DOHH2 (cell line): ENCODE measurements around the gene CIAO2B.

Experiments used
- EZH2phosphoT487 ChIP-seq: fragments of 200-600 bp; sonication (generic); IDR thresholded peaks from 2 replicates; pipeline ENCODE4 v1.6.1; 2017; ENCODE audit warnings: borderline replicate concordance, mild to moderate bottlenecking, antibody characterized with exemption, low read length, moderate library complexity, mixed read lengths
- TF ChIP-seq, protein P1 (sequence below): fragments of 200-600 bp; sonication (generic); IDR thresholded peaks from one replicate; pipeline ENCODE4 v1.5.1; 2014; ENCODE audit warnings: antibody characterized with exemption, mild to moderate bottlenecking, low read depth, low read length; ENCODE audit not compliant: poor library complexity, severe bottlenecking

- TF ChIP-seq, protein P1, sequence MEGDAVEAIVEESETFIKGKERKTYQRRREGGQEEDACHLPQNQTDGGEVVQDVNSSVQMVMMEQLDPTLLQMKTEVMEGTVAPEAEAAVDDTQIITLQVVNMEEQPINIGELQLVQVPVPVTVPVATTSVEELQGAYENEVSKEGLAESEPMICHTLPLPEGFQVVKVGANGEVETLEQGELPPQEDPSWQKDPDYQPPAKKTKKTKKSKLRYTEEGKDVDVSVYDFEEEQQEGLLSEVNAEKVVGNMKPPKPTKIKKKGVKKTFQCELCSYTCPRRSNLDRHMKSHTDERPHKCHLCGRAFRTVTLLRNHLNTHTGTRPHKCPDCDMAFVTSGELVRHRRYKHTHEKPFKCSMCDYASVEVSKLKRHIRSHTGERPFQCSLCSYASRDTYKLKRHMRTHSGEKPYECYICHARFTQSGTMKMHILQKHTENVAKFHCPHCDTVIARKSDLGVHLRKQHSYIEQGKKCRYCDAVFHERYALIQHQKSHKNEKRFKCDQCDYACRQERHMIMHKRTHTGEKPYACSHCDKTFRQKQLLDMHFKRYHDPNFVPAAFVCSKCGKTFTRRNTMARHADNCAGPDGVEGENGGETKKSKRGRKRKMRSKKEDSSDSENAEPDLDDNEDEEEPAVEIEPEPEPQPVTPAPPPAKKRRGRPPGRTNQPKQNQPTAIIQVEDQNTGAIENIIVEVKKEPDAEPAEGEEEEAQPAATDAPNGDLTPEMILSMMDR: no peak
- no peak for TF ChIP-seq EZH2phosphoT487
These were observed 34.6 kb upstream of the CIAO2B start for GRCh38 chr16:66968847-66969246.
